Activated CD4-positive, alpha-beta T cell treated with anti-CD3 and anti-CD28 coated beads for 36 hours (primary cell): ENCODE results near the gene TBC1D24. TPM values are rescaled to one million over a fixed set of nuclear protein-coding genes. Genes with fewer than 3 reads are reported as not detected.

Source experiments
- ATAC-seq: fragments of 200-7000 bp; cut with Tn5 transposase; one replicate; pipeline ENCODE4 v1.10.0; 2021; ENCODE audit warnings: mild to moderate bottlenecking, moderate library complexity
- CTCF ChIA-PET: fragments of 350-600 bp; sonication (Branson Sonifier 250); formaldehyde crosslinking; loops from one replicate; lab custom pipeline; 2021; ENCODE audit warnings: antibody characterized with exemption; lab: Charles Lee
- POLR2A ChIA-PET: fragments of 350-600 bp; sonication (Branson Sonifier 250); formaldehyde crosslinking; loops from one replicate; lab custom pipeline; 2021; ENCODE audit warnings: antibody characterized with exemption, inconsistent platforms; lab: Charles Lee
- DNase-seq: peaks from one replicate; pipeline ENCODE4 v3.0.0-alpha.2; 2020
- H3K27ac Mint-ChIP-seq: one replicate; pipeline ENCODE4 v1.8.0; 2021; ENCODE audit warnings: mixed read lengths
- H3K27me3 Mint-ChIP-seq: one replicate; pipeline ENCODE4 v1.8.0; 2021; ENCODE audit warnings: mixed read lengths
- H3K36me3 Mint-ChIP-seq: one replicate; pipeline ENCODE4 v1.8.0; 2021; ENCODE audit warnings: low read depth, mixed read lengths
- H3K4me1 Mint-ChIP-seq: one replicate; pipeline ENCODE4 v1.8.0; 2021; ENCODE audit warnings: mixed read lengths
- H3K4me3 Mint-ChIP-seq: one replicate; pipeline ENCODE4 v1.8.0; 2021; ENCODE audit warnings: mild to moderate bottlenecking, moderate library complexity, mixed read lengths
- H3K9me3 Mint-ChIP-seq: one replicate; pipeline ENCODE4 v1.8.0; 2021; ENCODE audit warnings: low read depth, mixed read lengths
- intact Hi-C, 2 experiments: fragments of 100-400 bp; cut with DNase I in 1 of 2; cut with micrococcal nuclease in 1 of 2; formaldehyde crosslinking; loops; one replicate each; pipeline versions ENCODE4 v1.14.2 to v1.15.1; 2022 to 2024; cut with DNase I, micrococcal nuclease
- total RNA-seq, 2 experiments: library from RNA; stranded (reverse); gene quantifications; one replicate each; pipeline ENCODE4 v1.2.3, GENCODE V29; 2021

TBC1D24 gene
- total RNA-seq, 2 experiments from 2014 or later: 10.4 to 12.7 TPM

GRCh38 chr16:2460916-2461315, 14.0 kb upstream of the TBC1D24 start:
- H3K27ac Mint-ChIP-seq: no peak overlapping the region
- H3K27me3 Mint-ChIP-seq: no peaks in the 10 kb centered on the region
- DNase-seq (no peak), ATAC-seq (no peak)
- H3K36me3 Mint-ChIP-seq: peaks cover 13% of the 10 kb centered on the region
- CTCF ChIA-PET: no interaction called here
- no peaks in the 10 kb centered on the region for H3K9me3 Mint-ChIP-seq
- peak overlapping the region; percentile 73 for H3K4me3 Mint-ChIP-seq
- POLR2A ChIA-PET: interaction anchor here (1.5 kb wide), 1 partner anchor 306 kb away, joined by 6 read pairs; the partner anchor contains the start of gene TRAF7
- H3K4me1 Mint-ChIP-seq: peaks cover 6% of the 10 kb centered on the region
- intact Hi-C loops: loop anchor here (1.0 to 5.0 kb wide), 8 partner anchors 13 to 193 kb away; partner anchors contain the start of genes ABCA3 (in 1 of the 2), ATP6V0C (in 1 of the 2), CCNF (in 1 of the 2) and RNPS1 (in 1 of the 2)

GRCh38 chr16:2462031-2462866, 12.7 kb upstream of the TBC1D24 start:
- DNase-seq (no peak), ATAC-seq (no peak)
- Mint-ChIP-seq H3K9me3 (no peaks in the 10 kb centered on the region), H3K27me3 (peaks cover 2% of the 10 kb centered on the region), H3K4me3 (no peak overlapping the region), H3K4me1 (peaks cover 6% of the 10 kb centered on the region), H3K27ac (no peak overlapping the region), H3K36me3 (peaks cover 4% of the 10 kb centered on the region)
- ChIA-PET CTCF (no interaction called here), POLR2A (no interaction called here)
- intact Hi-C loops: loop anchor here in 1 of 2 experiments (5.0 kb wide), 1 partner anchor 40 kb away; no protein-coding TSS in a partner anchor

GRCh38 chr16:2464333-2464732, 10.6 kb upstream of the TBC1D24 start:
- peaks cover 7% of the 10 kb centered on the region for H3K27me3 Mint-ChIP-seq
- peaks cover 4% of the 10 kb centered on the region for H3K4me1 Mint-ChIP-seq
- H3K36me3 Mint-ChIP-seq: peaks cover 2% of the 10 kb centered on the region
- no peak for DNase-seq
- ChIA-PET CTCF (no interaction called here), POLR2A (no interaction called here)
- no peak for ATAC-seq
- intact Hi-C loops: loop anchor here in 1 of 2 experiments (5.0 kb wide), 1 partner anchor 38 kb away; no protein-coding TSS in a partner anchor
- H3K4me3 Mint-ChIP-seq: no peak overlapping the region
- H3K27ac Mint-ChIP-seq: no peak overlapping the region
- H3K9me3 Mint-ChIP-seq: no peaks in the 10 kb centered on the region

- Mint-ChIP-seq H3K4me1 (no peaks in the 10 kb centered on the region), H3K27ac (no peak overlapping the region), H3K36me3 (peaks cover 2% of the 10 kb centered on the region), H3K27me3 (peaks cover 19% of the 10 kb centered on the region), H3K9me3 (no peaks in the 10 kb centered on the region), H3K4me3 (no peak overlapping the region)
- DNase-seq: no peak
- CTCF ChIA-PET: no interaction called here
- intact Hi-C loops: no loop called here
- no peak for ATAC-seq
- POLR2A ChIA-PET: no interaction called here
Observed at GRCh38 chr16:2465653-2466415, 9.1 kb upstream of the TBC1D24 start.

GRCh38 chr16:2466667-2467527, 8.0 kb upstream of the TBC1D24 start:
- Mint-ChIP-seq H3K36me3 (peaks cover 2% of the 10 kb centered on the region), H3K9me3 (no peaks in the 10 kb centered on the region), H3K4me3 (no peak overlapping the region), H3K27ac (no peak overlapping the region), H3K4me1 (no peaks in the 10 kb centered on the region), H3K27me3 (peaks cover 19% of the 10 kb centered on the region)
- no peak for DNase-seq
- CTCF ChIA-PET: no interaction called here
- intact Hi-C loops: no loop called here
- POLR2A ChIA-PET: no interaction called here
- peak; percentile 3 for ATAC-seq

- POLR2A ChIA-PET: no interaction called here
- intact Hi-C loops: no loop called here
- Mint-ChIP-seq H3K27me3 (peaks cover 20% of the 10 kb centered on the region), H3K27ac (no peak overlapping the region), H3K9me3 (no peaks in the 10 kb centered on the region), H3K4me1 (no peaks in the 10 kb centered on the region), H3K36me3 (peaks cover 2% of the 10 kb centered on the region), H3K4me3 (no peak overlapping the region)
- ATAC-seq (peak; percentile 31), DNase-seq (peak; percentile 61)
- CTCF ChIA-PET: interaction anchor here (1.0 kb wide), 1 partner anchor 40 kb away, joined by 3 read pairs; no protein-coding TSS in a partner anchor
Observed at GRCh38 chr16:2467528-2468232, 7.2 kb upstream of the TBC1D24 start.

GRCh38 chr16:2468233-2468724, 6.6 kb upstream of the TBC1D24 start:
- H3K4me3 Mint-ChIP-seq: no peak overlapping the region
- peaks cover 2% of the 10 kb centered on the region for H3K36me3 Mint-ChIP-seq
- no peak overlapping the region for H3K27ac Mint-ChIP-seq

GRCh38 chr16:2468725-2469398, 6.1 kb upstream of the TBC1D24 start:
- intact Hi-C loops: no loop called here
- H3K27me3 Mint-ChIP-seq: peaks cover 27% of the 10 kb centered on the region
- peaks cover 6% of the 10 kb centered on the region for H3K4me1 Mint-ChIP-seq
- ChIA-PET POLR2A (no interaction called here), CTCF (interaction anchor here (0.9 to 1.0 kb wide), 2 partner anchors 9 to 41 kb away, joined by 3 to 4 read pairs; no protein-coding TSS in a partner anchor)
- ATAC-seq (no peak), DNase-seq (no peak)
- H3K9me3 Mint-ChIP-seq: no peaks in the 10 kb centered on the region
- H3K4me3 Mint-ChIP-seq: no peak overlapping the region
- H3K36me3 Mint-ChIP-seq: no peaks in the 10 kb centered on the region
- H3K27ac Mint-ChIP-seq: no peak overlapping the region

More at GRCh38 chr16:2468233-2468724, 6.6 kb upstream of the TBC1D24 start:
- DNase-seq (peak; percentile 42), ATAC-seq (peak; percentile 21)
- H3K4me1 Mint-ChIP-seq: peaks cover 5% of the 10 kb centered on the region
- ChIA-PET POLR2A (no interaction called here), CTCF (interaction anchor here (0.9 to 1.0 kb wide), 2 partner anchors 10 to 41 kb away, joined by 3 to 4 read pairs; no protein-coding TSS in a partner anchor)
- intact Hi-C loops: no loop called here
- no peaks in the 10 kb centered on the region for H3K9me3 Mint-ChIP-seq
- peaks cover 26% of the 10 kb centered on the region for H3K27me3 Mint-ChIP-seq

GRCh38 chr16:2469399-2470233, 5.3 kb upstream of the TBC1D24 start:
- no peak overlapping the region for H3K27ac Mint-ChIP-seq
- POLR2A ChIA-PET: interaction anchor here (0.6 kb wide), 1 partner anchor 19 kb away, joined by 4 read pairs; no protein-coding TSS in a partner anchor
- DNase-seq (no peak), ATAC-seq (no peak)
- peaks cover 6% of the 10 kb centered on the region for H3K4me1 Mint-ChIP-seq
- no peak overlapping the region for H3K4me3 Mint-ChIP-seq
- intact Hi-C loops: loop anchor here (5.0 kb wide), 3 partner anchors 63 to 262 kb away; partner anchors contain the start of genes CEMP1 (in 1 of the 2), MLST8 (in 1 of the 2) and RNPS1 (in 1 of the 2)
- CTCF ChIA-PET: no interaction called here
- H3K36me3 Mint-ChIP-seq: no peaks in the 10 kb centered on the region
- H3K27me3 Mint-ChIP-seq: peaks cover 27% of the 10 kb centered on the region
- H3K9me3 Mint-ChIP-seq: no peaks in the 10 kb centered on the region
